ENCODE data around the gene CROCC2. TPM values are rescaled to one million over a fixed set of nuclear protein-coding genes. Genes with fewer than 3 reads are reported as not detected.

The CROCC2 gene
- total and polyA plus RNA-seq, 2 of the 13 experiments (the other 11 are each of a cell fraction or from before 2014, with no cell fraction given), result not detected

DNA sequence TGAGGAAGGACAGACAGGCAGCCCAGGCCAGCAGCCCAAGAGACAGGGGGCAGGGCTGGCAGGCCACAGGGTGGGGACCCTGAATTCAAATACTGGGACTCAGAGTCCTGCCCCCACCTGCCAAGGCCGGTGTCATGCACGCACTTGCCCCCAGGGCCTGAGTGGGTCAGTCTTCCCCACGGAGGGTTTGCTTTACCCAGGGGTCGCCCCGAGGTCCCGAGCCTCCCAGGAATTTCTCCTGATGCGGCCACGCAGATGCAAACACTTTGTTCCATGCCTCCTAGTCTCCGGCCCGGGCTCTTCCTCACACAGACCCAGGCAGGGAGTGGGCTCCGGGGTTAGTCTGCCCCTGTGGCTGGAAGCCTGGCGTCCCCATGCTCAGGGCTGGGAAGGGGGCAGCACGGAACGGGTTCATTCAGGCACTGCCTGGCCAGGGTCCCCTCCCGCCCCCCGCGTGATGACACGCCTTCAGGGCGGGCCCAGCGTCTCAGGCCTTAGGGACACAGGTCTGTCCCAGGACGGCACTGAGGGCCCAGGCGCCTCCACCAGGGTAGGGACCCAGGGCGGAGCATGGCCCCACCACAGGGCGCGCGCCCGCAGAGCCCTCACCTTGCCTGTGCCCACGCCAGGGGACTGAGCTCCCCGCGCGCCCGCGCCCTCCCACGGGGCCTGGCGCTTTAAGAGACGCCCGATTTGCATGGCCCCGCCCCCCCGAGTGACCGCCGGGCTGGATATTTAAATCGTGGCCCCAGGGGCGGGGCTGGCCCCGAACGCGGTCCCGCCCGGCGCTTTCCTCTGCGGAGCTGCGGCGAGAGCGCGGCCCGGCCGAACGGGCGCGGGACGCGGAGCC, 91.9 kb downstream of the CROCC2 start, which contains the start of gene SNED1 (continued):
- TF ChIP-seq, protein P1, sequence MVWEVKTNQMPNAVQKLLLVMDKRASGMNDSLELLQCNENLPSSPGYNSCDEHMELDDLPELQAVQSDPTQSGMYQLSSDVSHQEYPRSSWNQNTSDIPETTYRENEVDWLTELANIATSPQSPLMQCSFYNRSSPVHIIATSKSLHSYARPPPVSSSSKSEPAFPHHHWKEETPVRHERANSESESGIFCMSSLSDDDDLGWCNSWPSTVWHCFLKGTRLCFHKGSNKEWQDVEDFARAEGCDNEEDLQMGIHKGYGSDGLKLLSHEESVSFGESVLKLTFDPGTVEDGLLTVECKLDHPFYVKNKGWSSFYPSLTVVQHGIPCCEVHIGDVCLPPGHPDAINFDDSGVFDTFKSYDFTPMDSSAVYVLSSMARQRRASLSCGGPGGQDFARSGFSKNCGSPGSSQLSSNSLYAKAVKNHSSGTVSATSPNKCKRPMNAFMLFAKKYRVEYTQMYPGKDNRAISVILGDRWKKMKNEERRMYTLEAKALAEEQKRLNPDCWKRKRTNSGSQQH (CRISPR knock-in tag; IDR thresholded peaks at IDR 0.05; ENCODE audit: low read depth), result no peak
- TF ChIP-seq PPARG (CRISPR knock-in tag; conservative IDR thresholded peaks at IDR 0.05), result 0 out of 2 replicates have a peak, but pooled peaks have one; percentile 10
- TF ChIP-seq ARNT2 (CRISPR knock-in tag; IDR thresholded peaks at IDR 0.05; ENCODE audit: low read depth), result peak; percentile 47; the same call in 1 of the 2 replicates
- TF ChIP-seq JUN (CRISPR knock-in tag; IDR thresholded peaks at IDR 0.05), result no peak
- no peak for TF ChIP-seq SP1 (IDR thresholded peaks at IDR 0.05)
- TF ChIP-seq SP1 (CRISPR knock-in tag; IDR thresholded peaks at IDR 0.05), result peak; percentile 59; the same call in 1 of the 2 replicates
- TF ChIP-seq, protein P2, sequence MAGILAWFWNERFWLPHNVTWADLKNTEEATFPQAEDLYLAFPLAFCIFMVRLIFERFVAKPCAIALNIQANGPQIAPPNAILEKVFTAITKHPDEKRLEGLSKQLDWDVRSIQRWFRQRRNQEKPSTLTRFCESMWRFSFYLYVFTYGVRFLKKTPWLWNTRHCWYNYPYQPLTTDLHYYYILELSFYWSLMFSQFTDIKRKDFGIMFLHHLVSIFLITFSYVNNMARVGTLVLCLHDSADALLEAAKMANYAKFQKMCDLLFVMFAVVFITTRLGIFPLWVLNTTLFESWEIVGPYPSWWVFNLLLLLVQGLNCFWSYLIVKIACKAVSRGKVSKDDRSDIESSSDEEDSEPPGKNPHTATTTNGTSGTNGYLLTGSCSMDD (CRISPR knock-in tag; IDR thresholded peaks at IDR 0.05), result no peak
- TF ChIP-seq, protein P3, sequence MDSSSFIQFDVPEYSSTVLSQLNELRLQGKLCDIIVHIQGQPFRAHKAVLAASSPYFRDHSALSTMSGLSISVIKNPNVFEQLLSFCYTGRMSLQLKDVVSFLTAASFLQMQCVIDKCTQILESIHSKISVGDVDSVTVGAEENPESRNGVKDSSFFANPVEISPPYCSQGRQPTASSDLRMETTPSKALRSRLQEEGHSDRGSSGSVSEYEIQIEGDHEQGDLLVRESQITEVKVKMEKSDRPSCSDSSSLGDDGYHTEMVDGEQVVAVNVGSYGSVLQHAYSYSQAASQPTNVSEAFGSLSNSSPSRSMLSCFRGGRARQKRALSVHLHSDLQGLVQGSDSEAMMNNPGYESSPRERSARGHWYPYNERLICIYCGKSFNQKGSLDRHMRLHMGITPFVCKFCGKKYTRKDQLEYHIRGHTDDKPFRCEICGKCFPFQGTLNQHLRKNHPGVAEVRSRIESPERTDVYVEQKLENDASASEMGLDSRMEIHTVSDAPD (CRISPR knock-in tag; IDR thresholded peaks at IDR 0.05), result no peak
- peak; percentile 68 for TF ChIP-seq DMAP1 (CRISPR knock-in tag; IDR thresholded peaks at IDR 0.05)
- TF ChIP-seq FOXC1 (CRISPR knock-in tag; IDR thresholded peaks at IDR 0.05; ENCODE audit: borderline replicate concordance), result no peak
- no peak for TF ChIP-seq SRSF1 (optimal IDR thresholded peaks at IDR 0.05; ENCODE audit: low read depth, low read length)
- TF ChIP-seq, protein P4, sequence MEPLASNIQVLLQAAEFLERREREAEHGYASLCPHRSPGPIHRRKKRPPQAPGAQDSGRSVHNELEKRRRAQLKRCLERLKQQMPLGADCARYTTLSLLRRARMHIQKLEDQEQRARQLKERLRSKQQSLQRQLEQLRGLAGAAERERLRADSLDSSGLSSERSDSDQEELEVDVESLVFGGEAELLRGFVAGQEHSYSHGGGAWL (CRISPR knock-in tag; IDR thresholded peaks at IDR 0.05), result peak; percentile 71; the same call in 1 of the 2 replicates
- TF ChIP-seq ZFP36 (IDR thresholded peaks at IDR 0.05; ENCODE audit: borderline replicate concordance, low read depth, low read length, partially characterized antibody), result no peak
- TF ChIP-seq NAIF1 (CRISPR knock-in tag; IDR thresholded peaks at IDR 0.05; ENCODE audit: borderline replicate concordance), result no peak
- TF ChIP-seq, protein P5, sequence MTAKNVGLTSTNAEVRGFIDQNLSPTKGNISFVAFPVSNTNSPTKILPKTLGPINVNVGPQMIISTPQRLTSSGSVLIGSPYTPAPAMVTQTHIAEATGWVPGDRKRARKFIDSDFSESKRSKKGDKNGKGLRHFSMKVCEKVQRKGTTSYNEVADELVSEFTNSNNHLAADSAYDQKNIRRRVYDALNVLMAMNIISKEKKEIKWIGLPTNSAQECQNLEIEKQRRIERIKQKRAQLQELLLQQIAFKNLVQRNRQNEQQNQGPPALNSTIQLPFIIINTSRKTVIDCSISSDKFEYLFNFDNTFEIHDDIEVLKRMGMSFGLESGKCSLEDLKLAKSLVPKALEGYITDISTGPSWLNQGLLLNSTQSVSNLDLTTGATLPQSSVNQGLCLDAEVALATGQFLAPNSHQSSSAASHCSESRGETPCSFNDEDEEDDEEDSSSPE (CRISPR knock-in tag; IDR thresholded peaks at IDR 0.05), result 0 out of 2 replicates have a peak, but pooled peaks have one; percentile 18
- TF ChIP-seq, protein P6, sequence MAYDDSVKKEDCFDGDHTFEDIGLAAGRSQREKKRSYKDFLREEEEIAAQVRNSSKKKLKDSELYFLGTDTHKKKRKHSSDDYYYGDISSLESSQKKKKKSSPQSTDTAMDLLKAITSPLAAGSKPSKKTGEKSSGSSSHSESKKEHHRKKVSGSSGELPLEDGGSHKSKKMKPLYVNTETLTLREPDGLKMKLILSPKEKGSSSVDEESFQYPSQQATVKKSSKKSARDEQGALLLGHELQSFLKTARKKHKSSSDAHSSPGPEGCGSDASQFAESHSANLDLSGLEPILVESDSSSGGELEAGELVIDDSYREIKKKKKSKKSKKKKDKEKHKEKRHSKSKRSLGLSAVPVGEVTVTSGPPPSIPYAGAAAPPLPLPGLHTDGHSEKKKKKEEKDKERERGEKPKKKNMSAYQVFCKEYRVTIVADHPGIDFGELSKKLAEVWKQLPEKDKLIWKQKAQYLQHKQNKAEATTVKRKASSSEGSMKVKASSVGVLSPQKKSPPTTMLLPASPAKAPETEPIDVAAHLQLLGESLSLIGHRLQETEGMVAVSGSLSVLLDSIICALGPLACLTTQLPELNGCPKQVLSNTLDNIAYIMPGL (CRISPR knock-in tag; IDR thresholded peaks at IDR 0.05; ENCODE audit: borderline replicate concordance in 1 of 2, low read depth in 1 of 2), result 0 out of 4 replicates have a peak, but pooled peaks of 1 of the 2 experiments have one; percentile 17
- no peak for TF ChIP-seq NONO (IDR thresholded peaks at IDR 0.05)
- no peak for TF ChIP-seq NONO (CRISPR knock-in tag; conservative IDR thresholded peaks at IDR 0.05)
- no peak for TF ChIP-seq PRPF4 (IDR thresholded peaks at IDR 0.05; ENCODE audit: low read depth, low read length, poor library complexity, severe bottlenecking)
- no peak for TF ChIP-seq ISL2 (CRISPR knock-in tag; IDR thresholded peaks at IDR 0.05)
- TF ChIP-seq, protein P7, sequence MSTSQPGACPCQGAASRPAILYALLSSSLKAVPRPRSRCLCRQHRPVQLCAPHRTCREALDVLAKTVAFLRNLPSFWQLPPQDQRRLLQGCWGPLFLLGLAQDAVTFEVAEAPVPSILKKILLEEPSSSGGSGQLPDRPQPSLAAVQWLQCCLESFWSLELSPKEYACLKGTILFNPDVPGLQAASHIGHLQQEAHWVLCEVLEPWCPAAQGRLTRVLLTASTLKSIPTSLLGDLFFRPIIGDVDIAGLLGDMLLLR (CRISPR knock-in tag; IDR thresholded peaks at IDR 0.05), result peak; percentile 37; the same call in 1 of the 2 replicates

All from HepG2 (cell line).